ELF-1 (cell line): ENCODE measurements around the gene PCLO.

Source experiments
- DNase-seq: peaks from one replicate; pipeline ENCODE4 v3.0.0-alpha.2; 2016; ENCODE audit warnings: low read depth, low spot score

PCLO gene, protein sequence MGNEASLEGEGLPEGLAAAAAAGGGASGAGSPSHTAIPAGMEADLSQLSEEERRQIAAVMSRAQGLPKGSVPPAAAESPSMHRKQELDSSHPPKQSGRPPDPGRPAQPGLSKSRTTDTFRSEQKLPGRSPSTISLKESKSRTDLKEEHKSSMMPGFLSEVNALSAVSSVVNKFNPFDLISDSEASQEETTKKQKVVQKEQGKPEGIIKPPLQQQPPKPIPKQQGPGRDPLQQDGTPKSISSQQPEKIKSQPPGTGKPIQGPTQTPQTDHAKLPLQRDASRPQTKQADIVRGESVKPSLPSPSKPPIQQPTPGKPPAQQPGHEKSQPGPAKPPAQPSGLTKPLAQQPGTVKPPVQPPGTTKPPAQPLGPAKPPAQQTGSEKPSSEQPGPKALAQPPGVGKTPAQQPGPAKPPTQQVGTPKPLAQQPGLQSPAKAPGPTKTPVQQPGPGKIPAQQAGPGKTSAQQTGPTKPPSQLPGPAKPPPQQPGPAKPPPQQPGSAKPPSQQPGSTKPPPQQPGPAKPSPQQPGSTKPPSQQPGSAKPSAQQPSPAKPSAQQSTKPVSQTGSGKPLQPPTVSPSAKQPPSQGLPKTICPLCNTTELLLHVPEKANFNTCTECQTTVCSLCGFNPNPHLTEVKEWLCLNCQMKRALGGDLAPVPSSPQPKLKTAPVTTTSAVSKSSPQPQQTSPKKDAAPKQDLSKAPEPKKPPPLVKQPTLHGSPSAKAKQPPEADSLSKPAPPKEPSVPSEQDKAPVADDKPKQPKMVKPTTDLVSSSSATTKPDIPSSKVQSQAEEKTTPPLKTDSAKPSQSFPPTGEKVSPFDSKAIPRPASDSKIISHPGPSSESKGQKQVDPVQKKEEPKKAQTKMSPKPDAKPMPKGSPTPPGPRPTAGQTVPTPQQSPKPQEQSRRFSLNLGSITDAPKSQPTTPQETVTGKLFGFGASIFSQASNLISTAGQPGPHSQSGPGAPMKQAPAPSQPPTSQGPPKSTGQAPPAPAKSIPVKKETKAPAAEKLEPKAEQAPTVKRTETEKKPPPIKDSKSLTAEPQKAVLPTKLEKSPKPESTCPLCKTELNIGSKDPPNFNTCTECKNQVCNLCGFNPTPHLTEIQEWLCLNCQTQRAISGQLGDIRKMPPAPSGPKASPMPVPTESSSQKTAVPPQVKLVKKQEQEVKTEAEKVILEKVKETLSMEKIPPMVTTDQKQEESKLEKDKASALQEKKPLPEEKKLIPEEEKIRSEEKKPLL (N-terminal part only)

GRCh38 chr7:83162402-83163256, at the start of gene PCLO:
TSS of gene PCLO (minus strand) at chr7:83162884. CDS start at chr7:83162592, 292 bp downstream.
- peak; percentile 97 for DNase-seq

GRCh38 chr7:83211685-83212084, 49.0 kb upstream of the PCLO start:
- DNase-seq = no peak

DNA sequence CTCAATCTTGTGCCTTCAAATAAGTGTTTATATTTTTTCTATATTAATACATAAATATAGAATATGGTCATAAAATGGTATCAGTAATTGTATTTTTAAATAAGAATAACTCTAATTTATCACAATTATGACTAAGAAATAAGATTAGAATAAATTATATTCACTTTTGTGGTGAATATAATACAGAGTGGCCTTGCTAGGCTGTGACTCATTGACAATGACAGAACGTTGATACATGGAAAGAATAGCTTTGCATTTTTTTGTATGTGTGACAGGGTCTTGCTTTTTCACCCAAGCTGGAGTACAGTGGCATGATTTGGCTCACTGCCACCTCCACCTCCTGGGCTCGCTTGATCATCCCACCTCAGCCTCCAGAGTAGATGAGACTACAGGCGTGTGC, 47.8 kb upstream of the PCLO start:
- no peak for DNase-seq

DNA sequence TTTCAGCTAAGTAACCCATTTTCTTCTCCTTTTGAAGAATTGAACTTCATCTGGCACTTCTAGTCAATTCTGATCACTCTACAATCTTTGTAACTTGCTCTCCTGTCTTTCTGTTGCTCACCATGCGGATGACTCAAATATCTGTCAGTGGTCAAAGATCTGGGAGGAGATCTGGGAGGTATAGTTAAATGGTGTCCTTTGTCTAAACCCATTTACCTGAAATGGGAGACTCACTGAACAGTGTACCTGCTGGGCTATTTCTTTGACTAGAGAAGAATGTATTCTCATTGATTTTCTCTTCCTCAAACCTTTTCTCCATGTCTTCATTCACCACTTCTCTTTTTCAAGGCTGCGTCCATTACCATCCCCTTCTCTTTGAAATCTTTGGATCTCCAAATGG, 42.0 kb upstream of the PCLO start:
- DNase-seq = no peak

GRCh38 chr7:83201355-83201754, 38.7 kb upstream of the PCLO start:
- no peak for DNase-seq

GRCh38 chr7:83190659-83191389, 28.1 kb upstream of the PCLO start:
- DNase-seq = no peak

DNA sequence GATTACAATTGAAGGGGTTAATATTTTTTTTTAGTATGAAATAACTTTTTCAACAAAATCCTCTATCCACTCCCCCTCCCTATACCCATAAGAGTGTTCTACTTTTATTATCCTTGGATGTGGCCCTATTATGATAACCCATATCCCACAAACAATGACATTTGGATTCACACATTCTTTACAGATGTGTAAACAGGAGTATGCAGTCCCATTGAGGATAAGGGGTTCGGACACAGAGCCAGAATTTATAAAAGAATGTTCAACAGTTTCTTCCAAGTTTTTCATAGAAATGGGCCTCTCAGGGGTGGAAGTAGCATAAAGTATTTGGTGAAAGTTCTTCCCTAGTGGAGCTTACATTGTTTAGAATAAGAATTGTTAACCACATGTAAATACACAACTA, 16.1 kb upstream of the PCLO start:
- no peak for DNase-seq

DNA sequence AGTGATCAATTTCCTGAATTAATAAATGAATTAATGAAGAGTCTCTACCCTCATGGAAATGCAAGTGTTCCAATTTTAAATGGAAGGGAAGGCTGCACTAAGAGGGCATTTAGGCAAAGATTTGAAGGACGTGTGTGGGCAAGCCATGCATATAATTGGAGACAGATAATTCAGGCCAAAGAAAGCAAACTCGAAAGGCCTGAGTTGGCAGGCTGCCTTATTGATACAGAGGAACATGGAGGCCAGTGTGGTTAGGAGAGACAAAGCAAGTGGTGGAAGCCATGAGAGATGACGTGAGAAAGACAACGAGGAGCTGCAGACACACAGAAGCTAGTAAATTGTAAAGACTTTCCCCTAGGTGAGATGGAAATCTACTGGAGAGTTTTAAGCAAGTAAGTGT, 15.4 kb upstream of the PCLO start:
- DNase-seq = no peak

GRCh38 chr7:83173664-83174063, 11.0 kb upstream of the PCLO start:
- DNase-seq = no peak

- no peak for DNase-seq
These were observed 4.1 kb upstream of the PCLO start for GRCh38 chr7:83166781-83167180.

GRCh38 chr7:83161899-83162401, 734 bp downstream of the PCLO start:
- no peak for DNase-seq

GRCh38 chr7:83161186-83161585, 1.5 kb downstream of the PCLO start:
- DNase-seq = no peak

- DNase-seq = no peak
These were observed 3.0 kb downstream of the PCLO start for GRCh38 chr7:83159731-83160130.

DNA sequence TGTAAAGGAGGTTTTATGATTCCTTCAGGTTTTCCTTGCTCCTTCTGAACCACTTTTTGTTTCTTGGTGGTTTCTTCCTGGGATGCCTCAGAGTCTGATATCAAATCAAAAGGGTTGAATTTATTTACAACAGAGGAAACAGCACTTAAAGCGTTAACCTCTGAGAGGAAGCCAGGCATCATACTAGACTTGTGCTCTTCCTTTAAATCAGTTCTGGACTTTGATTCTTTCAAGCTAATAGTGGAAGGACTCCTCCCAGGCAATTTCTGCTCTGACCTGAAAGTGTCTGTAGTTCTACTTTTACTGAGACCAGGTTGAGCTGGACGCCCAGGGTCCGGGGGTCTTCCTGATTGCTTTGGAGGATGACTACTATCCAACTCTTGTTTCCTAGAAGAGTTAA, 6.7 kb downstream of the PCLO start:
- DNase-seq = no peak

DNA sequence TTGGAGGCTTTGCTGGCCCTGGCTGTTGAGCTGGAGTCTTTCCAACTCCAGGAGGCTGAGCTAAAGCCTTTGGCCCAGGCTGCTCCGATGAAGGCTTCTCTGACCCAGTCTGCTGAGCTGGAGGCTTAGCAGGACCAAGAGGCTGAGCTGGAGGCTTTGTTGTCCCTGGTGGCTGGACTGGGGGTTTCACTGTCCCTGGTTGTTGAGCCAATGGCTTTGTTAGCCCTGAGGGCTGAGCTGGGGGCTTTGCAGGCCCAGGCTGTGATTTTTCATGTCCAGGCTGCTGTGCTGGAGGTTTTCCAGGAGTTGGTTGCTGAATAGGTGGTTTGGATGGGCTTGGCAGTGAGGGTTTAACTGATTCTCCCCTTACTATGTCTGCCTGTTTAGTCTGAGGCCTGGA, 7.3 kb downstream of the PCLO start:
- peak; percentile 27 for DNase-seq

GRCh38 chr7:83153419-83153818, 9.3 kb downstream of the PCLO start:
- DNase-seq = no peak

DNA sequence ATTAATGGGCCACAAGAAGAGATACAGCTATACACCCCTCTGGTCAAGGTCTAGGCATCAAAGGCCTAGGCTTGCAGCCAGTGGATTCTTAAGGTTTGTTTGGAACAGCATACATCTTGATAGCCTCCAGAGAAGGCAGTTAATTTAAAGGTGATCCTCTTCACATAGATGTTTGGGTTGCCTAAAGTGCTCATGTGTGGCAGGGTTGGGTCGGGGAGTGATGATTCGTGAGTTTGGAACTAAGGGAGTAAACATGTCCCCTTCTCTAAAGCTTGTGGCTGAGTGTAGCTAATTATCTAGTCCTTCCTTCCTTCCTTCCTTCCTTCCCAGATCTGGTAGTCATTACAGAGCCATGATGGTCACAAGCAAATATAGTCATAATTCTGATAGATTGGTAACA, 12.4 kb downstream of the PCLO start:
- no peak for DNase-seq

DNA sequence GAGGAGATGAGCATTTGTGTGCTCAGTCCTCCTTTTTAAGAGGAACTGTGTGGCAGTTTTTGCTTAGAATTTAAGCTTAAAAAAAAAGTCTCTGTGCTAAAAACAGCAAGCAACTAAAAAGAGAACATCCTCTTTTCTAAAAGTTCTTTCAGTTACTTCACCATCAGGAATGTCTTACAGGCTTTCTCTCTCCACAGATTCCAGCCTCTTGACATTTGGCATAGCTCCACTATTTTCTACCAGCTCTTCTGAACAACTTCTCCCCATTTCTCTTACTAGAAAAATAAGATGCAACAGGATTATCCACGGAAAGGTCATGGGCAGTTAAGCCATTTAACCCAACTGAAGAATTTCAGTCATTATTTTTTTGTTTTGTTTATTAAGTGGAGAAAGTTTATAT, 13.2 kb downstream of the PCLO start:
- no peak for DNase-seq

- no peak for DNase-seq
These were observed 13.9 kb downstream of the PCLO start for GRCh38 chr7:83148776-83149175.

DNA sequence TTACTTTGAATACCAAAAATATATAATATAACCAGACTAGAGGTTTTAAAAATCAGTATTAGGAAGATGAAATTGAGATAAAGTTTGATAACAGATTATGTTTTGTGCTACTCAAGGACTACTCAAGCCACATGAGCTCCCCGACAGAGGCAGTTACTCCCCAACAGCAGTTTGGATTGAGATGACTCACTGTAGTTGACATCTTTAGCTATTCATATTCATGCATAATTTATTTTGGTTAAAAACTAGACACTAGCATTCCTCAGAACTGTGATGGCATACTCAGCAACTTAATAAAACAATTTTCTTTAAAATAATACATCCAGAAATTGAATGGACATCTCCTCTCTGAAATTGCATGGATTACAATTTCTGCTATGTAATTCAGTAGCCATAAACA, 19.6 kb downstream of the PCLO start:
- no peak for DNase-seq
